ENCODE results near the gene AKAP12.
A peak's percentile ranks its signal among the peaks of the same experiment; 100 is the strongest.

The AKAP12 gene

GRCh38 chr6:151239603-151240035 lies at the start of gene AKAP12:
Gene AKAP12, plus strand, starts transcription at chr6:151239967. Its CDS starts 596 bp downstream, at chr6:151240563.
- peak in 1 of 2 experiments; percentile 15 for DNase-seq

- peak in 1 of 2 experiments; percentile 23 for DNase-seq
Measured at GRCh38 chr6:151191527-151191926, 48.2 kb upstream of the AKAP12 start.

- DNase-seq = no peak
Measured at GRCh38 chr6:151196555-151196954, 43.2 kb upstream of the AKAP12 start.

- DNase-seq = no peak
Measured at GRCh38 chr6:151197556-151197955, 42.2 kb upstream of the AKAP12 start.

GRCh38 chr6:151199991-151200390 lies 39.8 kb upstream of the AKAP12 start:
- DNase-seq = no peak

GRCh38 chr6:151205721-151206600 lies 33.8 kb upstream of the AKAP12 start:
- no peak for DNase-seq

GRCh38 chr6:151207674-151208073 lies 32.1 kb upstream of the AKAP12 start:
- DNase-seq = no peak

- DNase-seq = peak; percentile 67 to 87
Measured at GRCh38 chr6:151209071-151209831, 30.5 kb upstream of the AKAP12 start.

- no peak for DNase-seq
Measured at GRCh38 chr6:151211075-151211474, 28.7 kb upstream of the AKAP12 start.

- no peak for DNase-seq
Measured at GRCh38 chr6:151213352-151213751, 26.4 kb upstream of the AKAP12 start.

- no peak for DNase-seq
Measured at GRCh38 chr6:151215999-151216398, 23.8 kb upstream of the AKAP12 start.

- no peak for DNase-seq
Measured at GRCh38 chr6:151216804-151217203, 23.0 kb upstream of the AKAP12 start.

- DNase-seq = no peak
Measured at GRCh38 chr6:151219192-151219591, 20.6 kb upstream of the AKAP12 start.

- DNase-seq = no peak
Measured at GRCh38 chr6:151224076-151224475, 15.7 kb upstream of the AKAP12 start.

GRCh38 chr6:151225919-151226318 lies 13.8 kb upstream of the AKAP12 start:
- no peak for DNase-seq

- DNase-seq = no peak
Measured at GRCh38 chr6:151228788-151229400, 10.9 kb upstream of the AKAP12 start.

- DNase-seq = no peak
Measured at GRCh38 chr6:151229401-151230276, 10.1 kb upstream of the AKAP12 start.

GRCh38 chr6:151230277-151230577 lies 9.5 kb upstream of the AKAP12 start:
- no peak for DNase-seq

GRCh38 chr6:151232899-151233298 lies 6.9 kb upstream of the AKAP12 start:
- DNase-seq = no peak

GRCh38 chr6:151233731-151234130 lies 6.0 kb upstream of the AKAP12 start:
- DNase-seq = no peak

GRCh38 chr6:151236668-151237401 lies 2.9 kb upstream of the AKAP12 start:
- no peak for DNase-seq

Measured in NCI-H2081 (cell line).